Femur (tissue), 1 donor: ENCODE measurements around the gene HES3.

Source experiments
- DNase-seq: peaks from one replicate; pipeline ENCODE4 v3.0.0-alpha.2; 2017

The HES3 gene

GRCh38 chr1:6246497-6247467, 2.8 kb downstream of the HES3 start:
- peak; percentile 90 for DNase-seq

- peak; percentile 19 for DNase-seq
Observed at GRCh38 chr1:6247651-6248050, 3.7 kb downstream of the HES3 start.

GRCh38 chr1:6248161-6248776, 4.3 kb downstream of the HES3 start:
- peak; percentile 25 for DNase-seq

GRCh38 chr1:6248932-6249738, 5.2 kb downstream of the HES3 start:
- DNase-seq, result no peak

- DNase-seq, result no peak
Observed at GRCh38 chr1:6249739-6250689, 6.0 kb downstream of the HES3 start.

GRCh38 chr1:6251233-6251632, 7.3 kb downstream of the HES3 start:
- DNase-seq, result no peak

- DNase-seq, result no peak
Observed at GRCh38 chr1:6251681-6252373, 7.8 kb downstream of the HES3 start.

- no peak for DNase-seq
Observed at GRCh38 chr1:6252374-6252710, 8.4 kb downstream of the HES3 start.

- no peak for DNase-seq
Observed at GRCh38 chr1:6253380-6253779, 9.4 kb downstream of the HES3 start.

- DNase-seq, result no peak
Observed at GRCh38 chr1:6254691-6255090, 10.7 kb downstream of the HES3 start.

- DNase-seq, result no peak
Observed at GRCh38 chr1:6256645-6257044, 12.7 kb downstream of the HES3 start.

GRCh38 chr1:6257541-6258069, 13.6 kb downstream of the HES3 start:
- DNase-seq, result no peak

- DNase-seq, result no peak
Observed at GRCh38 chr1:6258675-6259074, 14.7 kb downstream of the HES3 start.

GRCh38 chr1:6259491-6260362, 15.7 kb downstream of the HES3 start:
- peak; percentile 82 for DNase-seq

- no peak for DNase-seq
Observed at GRCh38 chr1:6260433-6260934, 16.5 kb downstream of the HES3 start.

- DNase-seq, result peak; percentile 54
Observed at GRCh38 chr1:6260961-6261614, 17.1 kb downstream of the HES3 start, which contains the start of gene GPR153. GPR153 (minus strand) TSS chr1:6261098; CDS start chr1:6254905, 6,193 bp downstream.

GRCh38 chr1:6261615-6261995, 17.6 kb downstream of the HES3 start:
- DNase-seq, result peak; percentile 70

- DNase-seq, result peak; percentile 91
Observed at GRCh38 chr1:6262555-6263420, 18.8 kb downstream of the HES3 start.
